ENCODE measurements around the gene ST3GAL3.

ST3GAL3 gene

GRCh38 chr1:43870306-43870705 lies 163.0 kb downstream of the ST3GAL3 start:
- Histone ChIP-seq H3K27me3 (ENCODE audit: control insufficient read depth, insufficient read depth, low read length) (no peaks in the 10 kb centered on the region), H3K9me3 (ENCODE audit: control insufficient read depth, low read length) (no peaks in the 10 kb centered on the region), H3K9ac (ENCODE audit: low read length) (no peak overlapping the region), H3K36me3 (ENCODE audit: control insufficient read depth, insufficient read depth, low read length) (no peaks in the 10 kb centered on the region), H3K4me1 (ENCODE audit: control insufficient read depth, insufficient read depth, low read length) (no peaks in the 10 kb centered on the region), H3K4me3 (ENCODE audit: low read length) (no peak overlapping the region)

GRCh38 chr1:43871181-43871910 lies 164.0 kb downstream of the ST3GAL3 start:
- Histone ChIP-seq H3K36me3 (ENCODE audit: control insufficient read depth, insufficient read depth, low read length) (no peaks in the 10 kb centered on the region), H3K27me3 (ENCODE audit: control insufficient read depth, insufficient read depth, low read length) (no peaks in the 10 kb centered on the region), H3K9ac (ENCODE audit: low read length) (no peak overlapping the region), H3K4me3 (ENCODE audit: low read length) (no peak overlapping the region), H3K4me1 (ENCODE audit: control insufficient read depth, insufficient read depth, low read length) (no peaks in the 10 kb centered on the region), H3K9me3 (ENCODE audit: control insufficient read depth, low read length) (no peaks in the 10 kb centered on the region)

GRCh38 chr1:43872280-43872679 lies 164.9 kb downstream of the ST3GAL3 start:
- H3K4me3 ChIP-seq (ENCODE audit: low read length) = no peak overlapping the region
- no peaks in the 10 kb centered on the region for H3K9me3 ChIP-seq (ENCODE audit: control insufficient read depth, low read length)
- no peaks in the 10 kb centered on the region for H3K36me3 ChIP-seq (ENCODE audit: control insufficient read depth, insufficient read depth, low read length)
- H3K27me3 ChIP-seq (ENCODE audit: control insufficient read depth, insufficient read depth, low read length) = no peaks in the 10 kb centered on the region
- no peak overlapping the region for H3K9ac ChIP-seq (ENCODE audit: low read length)
- H3K4me1 ChIP-seq (ENCODE audit: control insufficient read depth, insufficient read depth, low read length) = no peaks in the 10 kb centered on the region

GRCh38 chr1:43873851-43874250 lies 166.5 kb downstream of the ST3GAL3 start:
- Histone ChIP-seq H3K9ac (ENCODE audit: low read length) (no peak overlapping the region), H3K9me3 (ENCODE audit: control insufficient read depth, low read length) (no peaks in the 10 kb centered on the region), H3K36me3 (ENCODE audit: control insufficient read depth, insufficient read depth, low read length) (no peaks in the 10 kb centered on the region), H3K4me1 (ENCODE audit: control insufficient read depth, insufficient read depth, low read length) (no peaks in the 10 kb centered on the region), H3K4me3 (ENCODE audit: low read length) (no peak overlapping the region), H3K27me3 (ENCODE audit: control insufficient read depth, insufficient read depth, low read length) (no peaks in the 10 kb centered on the region)

- no peaks in the 10 kb centered on the region for H3K27me3 ChIP-seq (ENCODE audit: control insufficient read depth, insufficient read depth, low read length)
- no peaks in the 10 kb centered on the region for H3K36me3 ChIP-seq (ENCODE audit: control insufficient read depth, insufficient read depth, low read length)
- H3K4me1 ChIP-seq (ENCODE audit: control insufficient read depth, insufficient read depth, low read length) = no peaks in the 10 kb centered on the region
- H3K4me3 ChIP-seq (ENCODE audit: low read length) = no peak overlapping the region
- no peak overlapping the region for H3K9ac ChIP-seq (ENCODE audit: low read length)
- H3K9me3 ChIP-seq (ENCODE audit: control insufficient read depth, low read length) = no peaks in the 10 kb centered on the region
Observed at GRCh38 chr1:43874716-43875115, 167.4 kb downstream of the ST3GAL3 start.

GRCh38 chr1:43875331-43875730 lies 168.0 kb downstream of the ST3GAL3 start:
- Histone ChIP-seq H3K9ac (ENCODE audit: low read length) (no peak overlapping the region), H3K4me1 (ENCODE audit: control insufficient read depth, insufficient read depth, low read length) (no peaks in the 10 kb centered on the region)

GRCh38 chr1:43877101-43877500 lies 169.8 kb downstream of the ST3GAL3 start:
- no peaks in the 10 kb centered on the region for H3K36me3 ChIP-seq (ENCODE audit: control insufficient read depth, insufficient read depth, low read length)
- no peak overlapping the region for H3K4me3 ChIP-seq (ENCODE audit: low read length)
- no peak overlapping the region for H3K9ac ChIP-seq (ENCODE audit: low read length)
- H3K27me3 ChIP-seq (ENCODE audit: control insufficient read depth, insufficient read depth, low read length) = no peaks in the 10 kb centered on the region
- no peaks in the 10 kb centered on the region for H3K9me3 ChIP-seq (ENCODE audit: control insufficient read depth, low read length)
- no peaks in the 10 kb centered on the region for H3K4me1 ChIP-seq (ENCODE audit: control insufficient read depth, insufficient read depth, low read length)

More at GRCh38 chr1:43875331-43875730, 168.0 kb downstream of the ST3GAL3 start:
- no peaks in the 10 kb centered on the region for H3K27me3 ChIP-seq (ENCODE audit: control insufficient read depth, insufficient read depth, low read length)
- no peak overlapping the region for H3K4me3 ChIP-seq (ENCODE audit: low read length)
- H3K9me3 ChIP-seq (ENCODE audit: control insufficient read depth, low read length) = no peaks in the 10 kb centered on the region
- H3K36me3 ChIP-seq (ENCODE audit: control insufficient read depth, insufficient read depth, low read length) = no peaks in the 10 kb centered on the region

GRCh38 chr1:43878440-43878839 lies 171.1 kb downstream of the ST3GAL3 start:
- Histone ChIP-seq H3K9ac (ENCODE audit: low read length) (no peak overlapping the region), H3K4me1 (ENCODE audit: control insufficient read depth, insufficient read depth, low read length) (no peaks in the 10 kb centered on the region), H3K27me3 (ENCODE audit: control insufficient read depth, insufficient read depth, low read length) (no peaks in the 10 kb centered on the region)

GRCh38 chr1:43878854-43879253 lies 171.5 kb downstream of the ST3GAL3 start:
- no peaks in the 10 kb centered on the region for H3K9me3 ChIP-seq (ENCODE audit: control insufficient read depth, low read length)

More at GRCh38 chr1:43878440-43878839, 171.1 kb downstream of the ST3GAL3 start:
- Histone ChIP-seq H3K9me3 (ENCODE audit: control insufficient read depth, low read length) (no peaks in the 10 kb centered on the region), H3K4me3 (ENCODE audit: low read length) (no peak overlapping the region), H3K36me3 (ENCODE audit: control insufficient read depth, insufficient read depth, low read length) (no peaks in the 10 kb centered on the region)

GRCh38 chr1:43879414-43879813 lies 172.1 kb downstream of the ST3GAL3 start:
- no peaks in the 10 kb centered on the region for H3K27me3 ChIP-seq (ENCODE audit: control insufficient read depth, insufficient read depth, low read length)
- H3K4me1 ChIP-seq (ENCODE audit: control insufficient read depth, insufficient read depth, low read length) = no peaks in the 10 kb centered on the region
- no peaks in the 10 kb centered on the region for H3K9me3 ChIP-seq (ENCODE audit: control insufficient read depth, low read length)
- no peak overlapping the region for H3K4me3 ChIP-seq (ENCODE audit: low read length)
- H3K9ac ChIP-seq (ENCODE audit: low read length) = no peak overlapping the region
- H3K36me3 ChIP-seq (ENCODE audit: control insufficient read depth, insufficient read depth, low read length) = no peaks in the 10 kb centered on the region

More at GRCh38 chr1:43878854-43879253, 171.5 kb downstream of the ST3GAL3 start:
- no peaks in the 10 kb centered on the region for H3K27me3 ChIP-seq (ENCODE audit: control insufficient read depth, insufficient read depth, low read length)
- H3K9ac ChIP-seq (ENCODE audit: low read length) = no peak overlapping the region
- H3K4me3 ChIP-seq (ENCODE audit: low read length) = no peak overlapping the region
- H3K36me3 ChIP-seq (ENCODE audit: control insufficient read depth, insufficient read depth, low read length) = no peaks in the 10 kb centered on the region
- H3K4me1 ChIP-seq (ENCODE audit: control insufficient read depth, insufficient read depth, low read length) = no peaks in the 10 kb centered on the region

- Histone ChIP-seq H3K4me3 (ENCODE audit: low read length) (no peak overlapping the region), H3K36me3 (ENCODE audit: control insufficient read depth, insufficient read depth, low read length) (no peaks in the 10 kb centered on the region), H3K27me3 (ENCODE audit: control insufficient read depth, insufficient read depth, low read length) (no peaks in the 10 kb centered on the region), H3K9ac (ENCODE audit: low read length) (no peak overlapping the region), H3K4me1 (ENCODE audit: control insufficient read depth, insufficient read depth, low read length) (no peaks in the 10 kb centered on the region), H3K9me3 (ENCODE audit: control insufficient read depth, low read length) (no peaks in the 10 kb centered on the region)
Observed at GRCh38 chr1:43879996-43880395, 172.7 kb downstream of the ST3GAL3 start.

GRCh38 chr1:43880604-43881003 lies 173.3 kb downstream of the ST3GAL3 start:
- H3K4me3 ChIP-seq (ENCODE audit: low read length) = no peak overlapping the region
- H3K36me3 ChIP-seq (ENCODE audit: control insufficient read depth, insufficient read depth, low read length) = no peaks in the 10 kb centered on the region
- no peaks in the 10 kb centered on the region for H3K9me3 ChIP-seq (ENCODE audit: control insufficient read depth, low read length)
- H3K4me1 ChIP-seq (ENCODE audit: control insufficient read depth, insufficient read depth, low read length) = no peaks in the 10 kb centered on the region
- H3K27me3 ChIP-seq (ENCODE audit: control insufficient read depth, insufficient read depth, low read length) = no peaks in the 10 kb centered on the region
- no peak overlapping the region for H3K9ac ChIP-seq (ENCODE audit: low read length)

- Histone ChIP-seq H3K4me1 (ENCODE audit: control insufficient read depth, insufficient read depth, low read length) (no peaks in the 10 kb centered on the region), H3K4me3 (ENCODE audit: low read length) (no peak overlapping the region), H3K9me3 (ENCODE audit: control insufficient read depth, low read length) (no peaks in the 10 kb centered on the region), H3K9ac (ENCODE audit: low read length) (no peak overlapping the region), H3K27me3 (ENCODE audit: control insufficient read depth, insufficient read depth, low read length) (no peaks in the 10 kb centered on the region), H3K36me3 (ENCODE audit: control insufficient read depth, insufficient read depth, low read length) (no peaks in the 10 kb centered on the region)
Observed at GRCh38 chr1:43881415-43881814, 174.1 kb downstream of the ST3GAL3 start.
